Measurements from ENCODE around the gene PNN. TPM values are rescaled to one million over a fixed set of nuclear protein-coding genes. Genes with fewer than 3 reads are reported as not detected.

PNN gene
- total and polyA plus RNA-seq, 8 donors, result 35.2 to 201 (median 173) TPM

Other genes with a start within 250 kb of the PNN start
- gene SEC23A, start 72.0 kb upstream of the PNN start, total RNA-seq, result 10 to 100 TPM; 66.1 to 81.7 TPM
- gene SEC23A, start 72.0 kb upstream of the PNN start, polyA plus RNA-seq (ENCODE audit: insufficient read length in 6 of 6), result 10 to 100 TPM; 59.3 to 69.7 (median 64.4) TPM
- 10 to 100 TPM in 1 of 2 donors, 1 to 10 TPM in 1; 7.3 to 10.4 TPM for gene GEMIN2, start 60.9 kb upstream of the PNN start, total RNA-seq
- gene GEMIN2, start 60.9 kb upstream of the PNN start, polyA plus RNA-seq (ENCODE audit: insufficient read length in 6 of 6), result 10 to 100 TPM; 20.2 to 26.9 (median 25.0) TPM
- gene TRAPPC6B, start 4.9 kb upstream of the PNN start, total RNA-seq, result 10 to 100 TPM; 23.0 to 25.3 TPM
- gene TRAPPC6B, start 4.9 kb upstream of the PNN start, polyA plus RNA-seq (ENCODE audit: insufficient read length in 6 of 6), result 10 to 100 TPM; 32.0 to 45.9 (median 34.9) TPM
- gene MIA2, start 58.7 kb downstream of the PNN start, total RNA-seq, result 10 to 100 TPM; 28.4 to 35.8 TPM
- gene MIA2, start 58.7 kb downstream of the PNN start, polyA plus RNA-seq (ENCODE audit: insufficient read length in 6 of 6), result 10 to 100 TPM; 18.5 to 23.1 (median 21.4) TPM

Data from left lung (tissue), 8 donors.